Fibroblast of mammary gland (primary cell): Measurements from ENCODE around the gene TOP2B.

ENCODE experiments used
- DNase-seq: peaks from one replicate; pipeline ENCODE4 v3.0.0-alpha.2; 2010; ENCODE audit warnings: low read depth
- H3K4me3 ChIP-seq: 2 replicates; pipeline ENCODE4 v1.5.1; 2011; ENCODE audit warnings: low read depth, mild to moderate bottlenecking, low read length, moderate library complexity; ENCODE audit not compliant: control insufficient read depth
- CTCF ChIP-seq: conservative IDR thresholded peaks from 2 replicates; pipeline ENCODE4 v1.5.1; 2011; ENCODE audit warnings: low read depth, low read length, inconsistent platforms; ENCODE audit not compliant: control insufficient read depth, insufficient read depth

TOP2B gene

GRCh38 chr3:25621087-25621486 is 43.6 kb downstream of the TOP2B start:
- no peak overlapping the region for H3K4me3 ChIP-seq
- DNase-seq = no peak
- no peak for TF ChIP-seq CTCF

GRCh38 chr3:25620493-25620892 is 44.2 kb downstream of the TOP2B start:
- DNase-seq = no peak
- no peak overlapping the region for H3K4me3 ChIP-seq
- TF ChIP-seq CTCF = no peak

GRCh38 chr3:25619382-25619781 is 45.3 kb downstream of the TOP2B start:
- no peak for TF ChIP-seq CTCF
- no peak overlapping the region for H3K4me3 ChIP-seq
- DNase-seq = no peak

- DNase-seq = no peak
- H3K4me3 ChIP-seq = no peak overlapping the region
- no peak for TF ChIP-seq CTCF
Observed at GRCh38 chr3:25618028-25618427, 46.7 kb downstream of the TOP2B start.

GRCh38 chr3:25611193-25611592 is 53.5 kb downstream of the TOP2B start:
- TF ChIP-seq CTCF = no peak
- DNase-seq = no peak
- no peak overlapping the region for H3K4me3 ChIP-seq

- no peak overlapping the region for H3K4me3 ChIP-seq
- DNase-seq = no peak
- TF ChIP-seq CTCF = no peak
Observed at GRCh38 chr3:25610779-25611178, 53.9 kb downstream of the TOP2B start.

- TF ChIP-seq CTCF = no peak
- no peak for DNase-seq
- no peak overlapping the region for H3K4me3 ChIP-seq
Observed at GRCh38 chr3:25610167-25610566, 54.5 kb downstream of the TOP2B start.
